Measurements from ENCODE around the gene PTPRN2.

Gene PTPRN2

GRCh38 chr7:157590526-157590925 is 997.1 kb downstream of the PTPRN2 start:
- no peak for DNase-seq (ENCODE audit: low read depth)
- no peak for TF ChIP-seq CTCF (IDR thresholded peaks at IDR 0.05; ENCODE audit: low read depth, low read length, missing control alignments)
- no peak overlapping the region for H3K4me3 ChIP-seq (ENCODE audit: low read depth, low read length)

DNA sequence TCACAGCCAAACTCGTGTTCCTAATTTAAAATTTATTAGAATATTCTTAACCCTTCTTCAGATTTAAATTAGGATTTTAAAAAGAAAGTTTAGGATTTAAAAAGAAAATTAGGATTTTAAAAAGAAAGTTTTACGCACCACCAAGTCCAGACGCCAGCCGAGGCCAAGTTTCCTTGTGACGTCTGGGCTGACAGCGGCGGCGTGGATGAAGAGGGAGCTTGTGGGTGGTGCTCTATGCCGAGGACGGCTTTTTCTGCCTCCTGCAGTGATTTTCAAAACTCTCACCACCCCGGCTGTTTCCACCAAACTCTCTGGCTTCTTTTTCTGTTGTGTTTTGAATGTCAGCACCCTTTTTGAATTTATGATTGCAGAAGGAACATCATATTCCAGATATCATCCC is 997.9 kb downstream of the PTPRN2 start:
- TF ChIP-seq CTCF (IDR thresholded peaks at IDR 0.05; ENCODE audit: low read depth, low read length, missing control alignments): no peak
- DNase-seq (ENCODE audit: low read depth): no peak
- H3K4me3 ChIP-seq (ENCODE audit: low read depth, low read length): no peak overlapping the region

- H3K4me3 ChIP-seq (ENCODE audit: low read depth, low read length): no peak overlapping the region
- DNase-seq (ENCODE audit: low read depth): no peak
- no peak for TF ChIP-seq CTCF (IDR thresholded peaks at IDR 0.05; ENCODE audit: low read depth, low read length, missing control alignments)
Observed at GRCh38 chr7:157587805-157588560, 999.6 kb downstream of the PTPRN2 start.

GRCh38 chr7:157587051-157587804 is 1000.4 kb downstream of the PTPRN2 start:
- no peak overlapping the region for H3K4me3 ChIP-seq (ENCODE audit: low read depth, low read length)
- no peak for TF ChIP-seq CTCF (IDR thresholded peaks at IDR 0.05; ENCODE audit: low read depth, low read length, missing control alignments)
- no peak for DNase-seq (ENCODE audit: low read depth)

DNA sequence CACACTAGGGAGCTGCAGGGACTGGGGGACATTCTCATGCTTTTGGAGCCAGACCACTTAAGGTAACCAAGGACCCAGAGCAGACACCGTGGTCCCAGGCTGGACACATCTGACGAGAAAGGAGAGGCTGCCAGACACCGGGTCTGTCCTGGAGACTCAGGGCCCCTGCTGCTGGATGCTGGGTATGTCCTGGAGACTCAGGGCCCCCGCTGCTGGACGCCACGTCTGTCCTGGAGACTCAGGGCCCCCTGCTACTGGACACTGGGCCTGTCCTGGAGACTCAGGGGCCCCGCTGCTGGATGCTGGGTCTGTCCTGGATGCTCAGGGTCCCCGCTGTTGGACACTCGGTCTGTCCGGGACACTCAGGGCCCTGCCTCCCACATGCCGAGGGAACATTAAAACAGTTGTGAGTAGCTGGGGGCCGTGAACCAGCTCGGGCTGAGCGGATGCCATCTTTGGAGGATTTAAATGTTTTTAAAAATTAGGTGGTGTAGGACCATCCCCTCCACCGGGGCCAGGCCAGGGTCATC is 1001.1 kb downstream of the PTPRN2 start:
- no peak overlapping the region for H3K4me3 ChIP-seq (ENCODE audit: low read depth, low read length)
- no peak for TF ChIP-seq CTCF (IDR thresholded peaks at IDR 0.05; ENCODE audit: low read depth, low read length, missing control alignments)
- no peak for DNase-seq (ENCODE audit: low read depth)

DNA sequence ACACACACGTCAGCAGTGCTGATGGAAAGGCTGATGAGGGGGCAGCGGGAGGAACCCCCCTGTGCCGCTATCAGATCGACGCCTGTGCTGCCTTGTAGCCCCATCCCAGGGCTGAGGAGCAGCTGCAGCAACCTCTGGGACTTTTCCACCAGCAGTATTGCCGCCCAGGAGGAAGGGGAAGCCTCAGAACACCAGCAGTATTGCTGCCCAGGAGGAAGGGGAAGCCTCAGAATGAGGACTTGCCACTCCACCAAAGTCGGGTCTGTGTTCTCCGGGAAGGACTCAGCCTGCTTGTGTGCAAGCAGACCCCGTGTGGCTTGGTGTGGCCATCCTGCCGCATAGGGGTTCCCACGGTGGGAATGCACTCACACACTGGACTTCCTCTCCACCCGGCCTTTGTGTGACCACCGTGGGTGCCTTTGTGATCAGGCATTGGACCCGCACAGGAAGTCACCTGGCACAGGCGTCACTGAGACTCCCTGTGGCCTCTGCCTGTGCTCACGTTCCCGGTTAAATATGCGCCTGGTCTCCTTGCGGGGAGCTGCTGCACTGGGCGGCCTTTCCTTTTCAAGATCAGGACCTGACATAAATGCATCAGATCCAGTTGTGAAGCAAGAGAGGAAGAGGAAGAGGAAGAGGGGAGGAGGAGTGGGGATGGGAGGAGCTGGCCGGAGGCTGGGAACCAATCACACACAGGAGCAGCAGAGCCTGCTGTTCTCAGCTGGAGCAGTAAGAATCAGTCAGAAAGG is 1002.3 kb downstream of the PTPRN2 start:
- TF ChIP-seq CTCF (IDR thresholded peaks at IDR 0.05; ENCODE audit: low read depth, low read length, missing control alignments): no peak
- no peak for DNase-seq (ENCODE audit: low read depth)
- no peak overlapping the region for H3K4me3 ChIP-seq (ENCODE audit: low read depth, low read length)
